ENCODE measurements around the gene RRN3.
"Not testable (repeated sequence)": the region's sequence is repeated elsewhere in the genome, so short reads cannot be mapped to it uniquely, and the experiment has no call there.

- TF ChIP-seq POLR2AphosphoS5 (IDR thresholded peaks at IDR 0.05); CTCF (IDR thresholded peaks at IDR 0.05); EP300 (IDR thresholded peaks at IDR 0.05; ENCODE audit: low read depth); POLR2A (IDR thresholded peaks at IDR 0.05): not testable (repeated sequence)
Observed at GRCh38 chr16:15071013-15071412, 23.1 kb downstream of the RRN3 start.
